HepG2 (cell line): ENCODE data around the gene HMGB2. TPM values are rescaled to one million over a fixed set of nuclear protein-coding genes. Genes with fewer than 3 reads are reported as not detected.

Experiments
- ATAC-seq: fragments of 200-7000 bp; cut with Tn5 transposase; 3 replicates; pipeline ENCODE4 v1.9.1; 2020; ENCODE audit warnings: mild to moderate bottlenecking, moderate library complexity
- BruUV-seq: library from RNA; stranded (reverse); fragments of 400-500 nt; replicated peaks from 2 replicates; lab custom pipeline; 2021; lab: Mats Ljungman, UMichigan
- CTCF ChIA-PET: fragments of 300-600 bp; formaldehyde crosslinking; extraction: SDS; loops from one replicate; lab custom pipeline; 2021; ENCODE audit warnings: low total read pairs, inconsistent platforms, low intra/inter-chr PET ratio; lab: Yijun Ruan, JAX
- POLR2A ChIA-PET: fragments of 350-600 bp; sonication (Branson Sonifier 250); formaldehyde crosslinking; loops from one replicate; lab custom pipeline; 2020; ENCODE audit warnings: antibody characterized with exemption, inconsistent platforms; lab: Yijun Ruan, JAX
- DNase-seq: peaks from one replicate; pipeline ENCODE4 v3.0.0-alpha.2; 2015; ENCODE audit warnings: low spot score
- FAIRE-seq: peaks from 3 replicates; lab custom pipeline; 2011; peaks lifted over from hg19 to GRCh38; lab: Jason Lieb, UNC
- H2AFZ ChIP-seq: one replicate; pipeline ENCODE4 v1.6.1; 2011; ENCODE audit warnings: low read length, inconsistent platforms
- H3K27ac ChIP-seq: fragments of 300-600 bp; 3 replicates; pipeline ENCODE4 v1.8.0; 2011; ENCODE audit warnings: mixed run types, mild to moderate bottlenecking, mixed read lengths, low read length, inconsistent platforms; ENCODE audit not compliant: insufficient read depth; ENCODE audit errors: extremely low read length
- H3K27me3 ChIP-seq, 2 experiments: fragments of 200-600 bp in 1 of 2; 2 replicates in 1 of 2; 3 replicates in 1 of 2; pipeline versions ENCODE4 v1.6.0 to v1.8.0; 2011; ENCODE audit warnings: low read length in 2 of 2, mild to moderate bottlenecking in 2 of 2, moderate library complexity in 2 of 2, inconsistent platforms in 1 of 2; ENCODE audit not compliant: insufficient read depth in 2 of 2, control insufficient read depth in 1 of 2
- H3K36me3 ChIP-seq, 2 experiments: fragments of 200-600 bp in 1 of 2; replicated peaks in 1 of 2; 2 replicates in 1 of 2; 3 replicates in 1 of 2; pipeline versions ENCODE4 v1.5.1 to v1.8.0; 2011; ENCODE audit warnings: low read length in 2 of 2, inconsistent platforms in 1 of 2; ENCODE audit not compliant: insufficient read depth in 2 of 2, control insufficient read depth in 1 of 2
- H3K4me1 ChIP-seq: 2 replicates; pipeline ENCODE4 v1.5.1; 2012; ENCODE audit warnings: low read length, inconsistent platforms; ENCODE audit not compliant: insufficient read depth
- H3K4me2 ChIP-seq: 2 replicates; pipeline ENCODE4 v1.6.0; 2011; ENCODE audit warnings: low read depth, low read length, inconsistent platforms
- H3K4me3 ChIP-seq, 3 experiments: fragments of 200-600 bp in 1 of 3; sonication (generic), shearing (Covaris generic) in 1 of 3; replicated peaks in 1 of 3; 2 replicates each; pipeline ENCODE4 v1.5.1; 2011 to 2016; ENCODE audit warnings: low read length in 3 of 3, inconsistent platforms in 2 of 3, low read depth in 2 of 3, mild to moderate bottlenecking in 2 of 3, control low read depth in 1 of 3, mixed read lengths in 1 of 3; ENCODE audit not compliant: insufficient read depth in 1 of 3
- H3K79me2 ChIP-seq: one replicate; pipeline ENCODE4 v1.6.1; 2011; ENCODE audit warnings: low read length, inconsistent platforms; ENCODE audit not compliant: insufficient read depth
- H3K9ac ChIP-seq: 2 replicates; pipeline ENCODE4 v1.6.0; 2011; ENCODE audit warnings: mild to moderate bottlenecking, low read depth, low read length, inconsistent platforms; ENCODE audit not compliant: insufficient read depth
- H3K9me3 ChIP-seq: 2 replicates; pipeline ENCODE4 v1.5.1; 2012; ENCODE audit warnings: mild to moderate bottlenecking, low read length
- H4K20me1 ChIP-seq: 2 replicates; pipeline ENCODE4 v1.6.0; 2011; ENCODE audit warnings: inconsistent platforms, mild to moderate bottlenecking, low read length, moderate library complexity; ENCODE audit not compliant: insufficient read depth
- IKZF4 ChIP-seq: sonication (generic); formaldehyde crosslinking; IDR thresholded peaks from 2 replicates; pipeline ENCODE4 v1.5.1; 2020; ENCODE audit warnings: borderline replicate concordance, mild to moderate bottlenecking, low read depth, missing genetic modification reagents; ENCODE audit errors: not compliant biosample characterization
- MAFF ChIP-seq: IDR thresholded peaks from 2 replicates; pipeline ENCODE4 v1.6.1; 2011; ENCODE audit warnings: low read depth, low read length, improper control_type of control experiment
- MAFK ChIP-seq, 2 experiments: IDR thresholded peaks in 1 of 2; conservative IDR thresholded peaks in 1 of 2; 2 replicates each; pipeline ENCODE4 v1.6.1; 2011; ENCODE audit warnings: improper control_type of control experiment in 2 of 2, low read length in 2 of 2
- NR3C1 ChIP-seq: sonication (generic); formaldehyde crosslinking; IDR thresholded peaks from 2 replicates; pipeline ENCODE4 v1.4.0; 2020; ENCODE audit warnings: missing genetic modification reagents
- U2AF1 ChIP-seq: fragments of 200-400 bp; formaldehyde crosslinking; optimal IDR thresholded peaks from 2 replicates; pipeline ENCODE3; 2017; ENCODE audit warnings: mild to moderate bottlenecking, low read depth, low read length
- ZNF382 ChIP-seq: sonication (generic); formaldehyde crosslinking; IDR thresholded peaks from 2 replicates; pipeline ENCODE4 v1.5.0; 2020; ENCODE audit warnings: missing genetic modification reagents, mild to moderate bottlenecking, borderline replicate concordance
- ZSCAN31 ChIP-seq: sonication (generic); formaldehyde crosslinking; IDR thresholded peaks from 2 replicates; pipeline ENCODE4 v1.5.0; 2020; ENCODE audit warnings: low read depth, mild to moderate bottlenecking, missing genetic modification reagents
- WGBS: methylation state at CpG from one replicate; pipeline ENCODE4 v1.1.6; 2017; ENCODE audit warnings: low lambda C conversion rate; 5-methylcytosine and 5-hydroxymethylcytosine counted together
- in situ Hi-C: cut with HindIII; loops from 2 replicates; pipeline ENCODE4 v1.10.0; 2017; ENCODE audit warnings: low pct_unique_long_range_greater_than_20kb; ENCODE audit not compliant: extremely low pct_ligation_motif_present
- intact Hi-C: fragments of 100-400 bp; cut with micrococcal nuclease; formaldehyde crosslinking; loops from one replicate; pipeline ENCODE4 v1.10.0; 2022; ENCODE audit not compliant: unreplicated experiment
- polyA plus RNA-seq, 8 experiments: library from polyadenylated mRNA; depleted of rRNA in 3 of 8; stranded (reverse) in 7 of 8; unstranded in 1 of 8; fragments of >200 nt; fragmentation: Illumina TruSeq in 4 of 8; extraction: Trizol in 4 of 8; gene quantifications; 2 replicates each; pipeline versions ENCODE4 v1.2.1 to v1.2.3, GENCODE V29; 2011 to 2016; ENCODE audit warnings: low read depth in 4 of 8, missing spikeins in 1 of 8, mixed read lengths in 1 of 8; ENCODE audit not compliant: insufficient read depth in 1 of 8
- total RNA-seq, 5 experiments: library from RNA; depleted of rRNA; stranded (reverse); fragments of >200 nt; fragmentation: Illumina TruSeq; extraction: Trizol; gene quantifications; 2 replicates each; pipeline ENCODE4 v1.2.3, GENCODE V29; 2016; ENCODE audit warnings: low read depth in 1 of 5
- TF ChIP-seq, protein P1 (sequence below): sonication (generic); formaldehyde crosslinking; IDR thresholded peaks from 2 replicates; pipeline ENCODE4 v1.5.0; 2020; ENCODE audit warnings: missing genetic modification reagents
- TF ChIP-seq, protein P2 (sequence below): sonication (generic); formaldehyde crosslinking; conservative IDR thresholded peaks from 2 replicates; pipeline ENCODE4 v1.4.0; 2020; ENCODE audit warnings: missing genetic modification reagents
- TF ChIP-seq, protein P3 (sequence below): sonication (generic); formaldehyde crosslinking; IDR thresholded peaks from 2 replicates; pipeline ENCODE4 v1.4.0; 2020; ENCODE audit warnings: missing genetic modification reagents

The HMGB2 gene
- total and polyA plus RNA-seq, 2 of the 13 experiments (the other 11 are each of a cell fraction or from before 2014, with no cell fraction given) = 90.5 to 332 TPM

DNA sequence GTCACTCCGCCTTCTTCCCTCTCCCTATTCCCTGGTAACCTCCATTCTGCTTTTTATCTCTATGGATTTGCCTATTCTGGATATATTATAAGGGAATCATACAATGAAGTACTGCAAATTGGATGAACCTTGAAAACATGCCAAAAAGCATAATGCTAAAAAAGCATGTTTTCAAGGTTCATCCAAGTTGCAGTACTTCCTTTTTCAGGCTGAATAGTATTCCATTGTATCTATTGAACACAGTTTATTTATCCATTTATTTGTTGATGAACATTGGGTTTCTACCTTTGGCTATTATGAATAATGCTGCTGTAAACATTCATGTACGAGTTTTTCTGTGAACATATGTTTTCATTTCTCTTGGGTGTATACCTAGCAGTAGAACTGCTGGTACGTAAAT, 45.8 kb upstream of the HMGB2 start (continued):
- no peak for TF ChIP-seq NR3C1 (CRISPR knock-in tag)
- TF ChIP-seq IKZF4 (CRISPR knock-in tag) = no peak
- TF ChIP-seq, protein P1, sequence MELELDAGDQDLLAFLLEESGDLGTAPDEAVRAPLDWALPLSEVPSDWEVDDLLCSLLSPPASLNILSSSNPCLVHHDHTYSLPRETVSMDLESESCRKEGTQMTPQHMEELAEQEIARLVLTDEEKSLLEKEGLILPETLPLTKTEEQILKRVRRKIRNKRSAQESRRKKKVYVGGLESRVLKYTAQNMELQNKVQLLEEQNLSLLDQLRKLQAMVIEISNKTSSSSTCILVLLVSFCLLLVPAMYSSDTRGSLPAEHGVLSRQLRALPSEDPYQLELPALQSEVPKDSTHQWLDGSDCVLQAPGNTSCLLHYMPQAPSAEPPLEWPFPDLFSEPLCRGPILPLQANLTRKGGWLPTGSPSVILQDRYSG (CRISPR knock-in tag) = no peak
- TF ChIP-seq ZSCAN31 (CRISPR knock-in tag) = no peak
- TF ChIP-seq, protein P2, sequence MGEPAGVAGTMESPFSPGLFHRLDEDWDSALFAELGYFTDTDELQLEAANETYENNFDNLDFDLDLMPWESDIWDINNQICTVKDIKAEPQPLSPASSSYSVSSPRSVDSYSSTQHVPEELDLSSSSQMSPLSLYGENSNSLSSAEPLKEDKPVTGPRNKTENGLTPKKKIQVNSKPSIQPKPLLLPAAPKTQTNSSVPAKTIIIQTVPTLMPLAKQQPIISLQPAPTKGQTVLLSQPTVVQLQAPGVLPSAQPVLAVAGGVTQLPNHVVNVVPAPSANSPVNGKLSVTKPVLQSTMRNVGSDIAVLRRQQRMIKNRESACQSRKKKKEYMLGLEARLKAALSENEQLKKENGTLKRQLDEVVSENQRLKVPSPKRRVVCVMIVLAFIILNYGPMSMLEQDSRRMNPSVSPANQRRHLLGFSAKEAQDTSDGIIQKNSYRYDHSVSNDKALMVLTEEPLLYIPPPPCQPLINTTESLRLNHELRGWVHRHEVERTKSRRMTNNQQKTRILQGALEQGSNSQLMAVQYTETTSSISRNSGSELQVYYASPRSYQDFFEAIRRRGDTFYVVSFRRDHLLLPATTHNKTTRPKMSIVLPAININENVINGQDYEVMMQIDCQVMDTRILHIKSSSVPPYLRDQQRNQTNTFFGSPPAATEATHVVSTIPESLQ = no peak

DNA sequence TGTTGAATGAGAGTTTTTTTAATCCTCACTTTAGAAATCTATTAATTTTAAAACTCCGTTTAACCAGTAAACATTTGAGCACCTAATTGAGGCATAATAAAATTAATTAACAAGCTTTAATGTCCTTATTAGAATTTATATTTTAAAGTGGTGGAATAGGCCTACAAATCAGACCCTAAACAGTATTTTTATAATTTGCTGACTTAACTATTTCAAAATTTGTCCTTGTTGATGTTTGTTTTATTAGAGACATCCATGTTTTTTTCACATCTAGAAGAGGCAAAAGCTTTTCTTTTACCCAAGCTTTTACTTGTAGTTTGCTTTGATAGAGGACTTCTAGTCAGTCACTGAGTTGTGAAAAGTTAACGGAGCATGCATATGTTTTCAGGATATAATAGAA, 40.4 kb upstream of the HMGB2 start:
- H3K27me3 ChIP-seq = no peaks in the 10 kb centered on the region; a peak in 1 of 5 replicates
- in situ Hi-C loops = loop anchor here (5.0 kb wide), 1 partner anchor 42 kb away; the partner anchor contains the start of gene HMGB2
- DNase-seq = no peak
- H3K9ac ChIP-seq = no peak overlapping the region
- TF ChIP-seq U2AF1 (no peak), MAFF (peak; percentile 78), MAFK (conservative IDR thresholded peaks at IDR 0.05 in 1 of 2, IDR thresholded peaks at IDR 0.05 in 1 of 2; ENCODE audit: low read length in 2 of 2) (peak; percentile 69 to 88), ZNF382 (CRISPR knock-in tag) (no peak)
- TF ChIP-seq, protein P3, sequence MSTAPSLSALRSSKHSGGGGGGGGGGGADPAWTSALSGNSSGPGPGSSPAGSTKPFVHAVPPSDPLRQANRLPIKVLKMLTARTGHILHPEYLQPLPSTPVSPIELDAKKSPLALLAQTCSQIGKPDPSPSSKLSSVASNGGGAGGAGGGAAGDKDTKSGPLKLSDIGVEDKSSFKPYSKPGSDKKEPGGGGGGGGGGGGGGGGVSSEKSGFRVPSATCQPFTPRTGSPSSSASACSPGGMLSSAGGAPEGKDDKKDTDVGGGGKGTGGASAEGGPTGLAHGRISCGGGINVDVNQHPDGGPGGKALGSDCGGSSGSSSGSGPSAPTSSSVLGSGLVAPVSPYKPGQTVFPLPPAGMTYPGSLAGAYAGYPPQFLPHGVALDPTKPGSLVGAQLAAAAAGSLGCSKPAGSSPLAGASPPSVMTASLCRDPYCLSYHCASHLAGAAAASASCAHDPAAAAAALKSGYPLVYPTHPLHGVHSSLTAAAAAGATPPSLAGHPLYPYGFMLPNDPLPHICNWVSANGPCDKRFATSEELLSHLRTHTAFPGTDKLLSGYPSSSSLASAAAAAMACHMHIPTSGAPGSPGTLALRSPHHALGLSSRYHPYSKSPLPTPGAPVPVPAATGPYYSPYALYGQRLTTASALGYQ (CRISPR knock-in tag) = no peak
- TF ChIP-seq, all 625 proteins: peak for 2
- Histone ChIP-seq H3K4me1 (peaks cover 10% of the 10 kb centered on the region), H3K4me2 (no peak overlapping the region), H3K27ac (no peak overlapping the region), H3K4me3 (no peak overlapping the region), H4K20me1 (no peaks in the 10 kb centered on the region), H2AFZ (no peak overlapping the region), H3K9me3 (no peaks in the 10 kb centered on the region), H3K79me2 (peaks cover 28% of the 10 kb centered on the region), H3K36me3 (peaks cover 2% of the 10 kb centered on the region in 2 experiments)
- no TSS peak for BruUV-seq
- FAIRE-seq (no peak), ATAC-seq (no peak)
- POLR2A ChIA-PET = no interaction called here
- WGBS = 94% methylated on average over 2 of the region's 2 CpGs
- CTCF ChIA-PET = no interaction called here
- intact Hi-C loops = no loop called here
